Prostate gland (tissue), 2 donors: ENCODE data around the gene LCP2. TPM values are rescaled to one million over a fixed set of nuclear protein-coding genes. Genes with fewer than 3 reads are reported as not detected.

ENCODE experiments used
- DNase-seq: peaks from one replicate; pipeline ENCODE4 v3.0.0-alpha.2; 2019; ENCODE audit warnings: low spot score
- H3K27ac ChIP-seq, 2 donors: fragments of 200-600 bp; sonication (generic); 2 replicates each; pipeline ENCODE4 v1.5.1; 2017 to 2019
- H3K27me3 ChIP-seq: fragments of 200-600 bp; sonication (generic); replicated peaks from 2 replicates; pipeline ENCODE4 v1.5.1; 2019; ENCODE audit not compliant: insufficient read depth
- H3K36me3 ChIP-seq, 2 donors: fragments of 200-600 bp; sonication (generic); 1 replicate in 1 of 2; 2 replicates in 1 of 2; pipeline versions ENCODE4 v1.5.1 to v1.8.1; 2017 to 2019
- H3K4me1 ChIP-seq: fragments of 200-600 bp; sonication (generic); replicated peaks from 2 replicates; pipeline ENCODE4 v1.5.1; 2019
- H3K4me3 ChIP-seq, 2 donors: fragments of 200-600 bp; sonication (generic); 2 replicates each; pipeline ENCODE4 v1.5.1; 2017 to 2019
- H3K9me3 ChIP-seq: fragments of 200-600 bp; sonication (generic); 2 replicates; pipeline ENCODE4 v1.5.1; 2017
- CTCF ChIP-seq, 4 experiments: fragments of 200-600 bp in 2 of 4; fragments of 450-650 bp in 2 of 4; sonication (generic) in 2 of 4; IDR thresholded peaks; 1 replicate in 3 of 4; 2 replicates in 1 of 4; pipeline ENCODE4 v1.5.1; 2016 to 2019; ENCODE audit warnings: antibody characterized with exemption in 4 of 4, mild to moderate bottlenecking in 2 of 4, moderate library complexity in 2 of 4
- POLR2A ChIP-seq: fragments of 450-650 bp; IDR thresholded peaks from one replicate; pipeline ENCODE4 v1.6.1; 2016; ENCODE audit warnings: antibody characterized with exemption, mild to moderate bottlenecking
- POLR2AphosphoS5 ChIP-seq: sonication (generic); formaldehyde crosslinking; IDR thresholded peaks from one replicate; pipeline ENCODE4 v1.6.1; 2017; ENCODE audit warnings: antibody characterized with exemption
- WGBS: methylation state at CpG from one replicate; pipeline ENCODE4 v1.1.5; 2018; 5-methylcytosine and 5-hydroxymethylcytosine counted together
- intact Hi-C: fragments of 100-400 bp; cut with DNase I; formaldehyde crosslinking; loops from one replicate; pipeline ENCODE4 v1.14.2; 2022
- total RNA-seq, 2 donors: library from RNA; depleted of rRNA; stranded (reverse); fragments of >200 nt; gene quantifications; one replicate each; pipeline ENCODE4 v1.1.0, GENCODE V29; 2016

The LCP2 gene
- total RNA-seq, 2 donors from 2014 or later: 3.3 to 11.3 TPM

GRCh38 chr5:170287532-170287931 lies 10.0 kb downstream of the LCP2 start:
- no peaks in the 10 kb centered on the region for H3K36me3 ChIP-seq
- peak overlapping the region; percentile 20 to 31 for H3K27ac ChIP-seq
- DNase-seq: no peak
- no peaks in the 10 kb centered on the region for H3K27me3 ChIP-seq
- H3K9me3 ChIP-seq: no peaks in the 10 kb centered on the region
- no peak overlapping the region for H3K4me3 ChIP-seq
- TF ChIP-seq POLR2A (no peak), POLR2AphosphoS5 (peak; percentile 10)
- H3K4me1 ChIP-seq: no peaks in the 10 kb centered on the region
- WGBS: 39% methylated on average over 1 of the region's 1 CpG
- intact Hi-C loops: no loop called here

DNA sequence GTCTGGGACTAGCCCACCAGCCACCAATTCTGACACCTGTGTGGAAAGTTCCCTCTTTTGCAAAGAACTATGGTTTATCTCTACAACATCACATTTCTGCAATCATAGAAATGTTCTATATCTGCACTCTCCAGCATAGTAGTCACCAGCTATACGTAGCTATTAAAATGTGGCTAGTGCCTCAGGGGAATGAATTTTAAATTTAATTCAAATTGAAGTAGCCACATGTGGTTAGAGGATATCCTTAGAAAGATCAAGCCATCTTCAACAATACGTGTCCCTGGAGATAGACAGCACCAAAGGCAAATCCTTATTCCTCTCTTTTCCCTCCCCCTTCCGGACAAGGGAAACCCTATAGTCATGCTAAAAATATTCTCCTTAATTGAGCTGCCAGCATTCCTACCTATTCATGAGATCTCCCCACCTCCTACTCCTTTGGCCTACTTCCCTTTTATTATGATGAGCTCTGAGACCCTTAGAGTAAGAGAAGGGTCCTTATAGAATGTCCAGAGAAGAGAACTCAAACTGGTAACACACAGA lies 11.1 kb downstream of the LCP2 start:
- no peaks in the 10 kb centered on the region for H3K27me3 ChIP-seq
- H3K27ac ChIP-seq: no peak overlapping the region
- intact Hi-C loops: no loop called here
- no peaks in the 10 kb centered on the region for H3K4me1 ChIP-seq
- H3K36me3 ChIP-seq: no peaks in the 10 kb centered on the region
- no peak for DNase-seq
- TF ChIP-seq POLR2AphosphoS5 (no peak), CTCF (IDR thresholded peaks at IDR 0.05) (no peak), POLR2A (no peak)
- H3K9me3 ChIP-seq: no peaks in the 10 kb centered on the region
- WGBS: 80% methylated on average over 3 of the region's 3 CpGs
- H3K4me3 ChIP-seq: no peak overlapping the region

GRCh38 chr5:170285181-170285580 lies 12.4 kb downstream of the LCP2 start:
- H3K4me1 ChIP-seq: no peaks in the 10 kb centered on the region
- H3K27ac ChIP-seq: no peak overlapping the region
- no peak overlapping the region for H3K4me3 ChIP-seq
- no peaks in the 10 kb centered on the region for H3K9me3 ChIP-seq
- TF ChIP-seq CTCF (IDR thresholded peaks at IDR 0.05) (no peak), POLR2AphosphoS5 (no peak), POLR2A (no peak)
- H3K36me3 ChIP-seq: no peaks in the 10 kb centered on the region
- intact Hi-C loops: no loop called here
- DNase-seq: no peak
- H3K27me3 ChIP-seq: no peaks in the 10 kb centered on the region

DNA sequence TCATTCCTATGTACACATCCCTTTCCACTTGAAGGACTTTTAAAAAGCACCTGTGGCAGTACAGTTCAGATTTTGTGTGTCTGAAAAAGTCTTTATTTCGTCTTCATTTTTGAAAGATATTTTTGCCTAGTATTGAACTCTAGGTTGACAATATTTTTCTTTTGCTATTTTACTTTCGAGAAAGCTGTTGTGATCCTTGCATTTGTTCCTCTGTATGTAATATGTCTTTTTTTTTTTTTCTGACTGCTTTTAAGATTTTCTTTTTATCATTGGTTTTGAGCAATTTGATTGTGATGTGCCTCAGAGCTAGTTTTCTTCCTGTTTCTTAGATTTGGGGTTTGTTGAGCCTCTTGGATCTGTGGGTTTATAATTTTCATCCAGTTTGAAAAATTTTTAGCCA lies 13.3 kb downstream of the LCP2 start:
- H3K4me3 ChIP-seq: no peak overlapping the region
- no peaks in the 10 kb centered on the region for H3K36me3 ChIP-seq
- intact Hi-C loops: loop anchor here (5.0 kb wide), 1 partner anchor 103 kb away; the partner anchor contains the start of gene KCNMB1
- no peaks in the 10 kb centered on the region for H3K4me1 ChIP-seq
- no peaks in the 10 kb centered on the region for H3K27me3 ChIP-seq
- WGBS: 85% methylated on average over 2 of the region's 2 CpGs
- TF ChIP-seq POLR2A (no peak), POLR2AphosphoS5 (no peak), CTCF (IDR thresholded peaks at IDR 0.05) (no peak)
- H3K27ac ChIP-seq: no peak overlapping the region
- no peaks in the 10 kb centered on the region for H3K9me3 ChIP-seq
- DNase-seq: no peak

DNA sequence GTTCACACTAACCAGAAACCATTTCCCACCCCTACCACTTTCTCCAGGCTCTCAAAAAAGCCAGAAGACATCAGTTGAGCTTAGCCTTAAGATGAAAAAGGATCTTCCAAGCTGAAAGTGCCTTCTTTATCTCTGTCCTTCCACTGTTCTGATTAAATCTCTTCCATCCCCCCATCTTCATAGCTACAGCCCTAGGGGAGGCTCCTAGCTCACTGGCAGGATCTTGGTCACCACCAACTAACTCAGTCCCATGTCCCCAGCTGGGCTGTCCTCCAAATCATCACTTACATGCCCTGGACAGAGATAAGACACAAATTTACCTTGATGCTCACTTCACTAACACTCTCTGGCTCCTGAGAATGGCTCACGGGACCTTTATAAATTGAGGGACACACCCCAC lies 14.3 kb downstream of the LCP2 start:
- no peaks in the 10 kb centered on the region for H3K36me3 ChIP-seq
- intact Hi-C loops: loop anchor here (5.0 kb wide), 1 partner anchor 104 kb away; the partner anchor contains the start of gene KCNMB1
- no peaks in the 10 kb centered on the region for H3K9me3 ChIP-seq
- H3K4me1 ChIP-seq: no peaks in the 10 kb centered on the region
- no peaks in the 10 kb centered on the region for H3K27me3 ChIP-seq
- TF ChIP-seq CTCF (IDR thresholded peaks at IDR 0.05) (no peak), POLR2A (no peak), POLR2AphosphoS5 (no peak)
- no peak for DNase-seq
- no peak overlapping the region for H3K4me3 ChIP-seq
- H3K27ac ChIP-seq: no peak overlapping the region
- WGBS: 89% methylated on average over 1 of the region's 1 CpG
